ENCODE results near the gene TNNI3K. TPM values are rescaled to one million over a fixed set of nuclear protein-coding genes. Genes with fewer than 3 reads are reported as not detected.

The TNNI3K gene
- polyA plus RNA-seq, 1 of the 3 experiments (the other 2 are of a cell fraction) = 0.31 TPM

DNA sequence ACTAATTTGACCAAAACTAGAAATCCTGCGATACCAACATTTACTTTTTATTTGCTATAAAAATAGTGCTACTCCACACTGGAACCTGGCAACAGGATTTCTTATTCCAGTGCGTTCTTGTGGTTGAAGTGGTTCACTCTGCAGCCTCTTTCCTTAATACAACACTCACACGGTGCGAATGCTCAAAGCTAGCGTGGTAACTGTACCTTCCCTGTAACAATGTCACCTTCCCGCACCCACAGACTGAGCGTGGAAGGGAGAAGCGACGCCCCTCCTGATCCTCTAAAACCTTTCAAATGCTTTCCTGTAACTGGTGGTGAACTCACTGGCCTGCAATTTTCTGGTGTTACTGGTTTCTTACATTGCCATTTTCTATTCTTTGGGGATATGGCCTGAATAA, 145.1 kb downstream of the TNNI3K start (continued):
- no peak for TF ChIP-seq EP300 (IDR thresholded peaks at IDR 0.05; ENCODE audit: borderline replicate concordance in 1 of 2, low read depth in 1 of 2, low read length in 1 of 2)
- TF ChIP-seq RCOR1 (IDR thresholded peaks at IDR 0.05; ENCODE audit: low read length) = no peak

DNA sequence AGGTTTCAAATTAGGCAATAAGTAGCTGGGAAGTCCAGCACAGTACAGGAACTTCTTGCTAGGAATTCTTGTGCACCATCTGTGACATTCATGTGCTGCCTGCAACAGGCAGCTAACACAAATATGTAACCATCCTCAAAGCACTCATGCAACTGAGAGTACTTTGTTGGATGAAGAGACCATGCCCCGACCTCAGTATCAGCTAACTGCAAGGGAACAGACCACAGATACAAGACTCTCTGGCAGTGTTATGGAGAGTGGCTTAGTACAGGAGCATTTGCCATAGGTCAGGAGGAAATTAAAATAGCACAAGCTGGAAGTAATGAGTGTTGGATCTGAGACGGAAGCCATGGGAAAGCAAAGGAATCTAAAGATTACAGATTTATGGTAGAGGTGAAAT, 153.7 kb downstream of the TNNI3K start:
- H2AFZ ChIP-seq (ENCODE audit: low read depth) = no peak overlapping the region
- CTCF ChIA-PET = no interaction called here
- POLR2A ChIA-PET = no interaction called here
- peaks cover 0 to 13% of the 10 kb centered on the region in 2 experiments; a peak in 2 of 4 replicates for H3K4me1 ChIP-seq (ENCODE audit: control insufficient read depth in 1 of 2, insufficient read depth in 2 of 2, low read depth in 1 of 2, low read length in 1 of 2)
- H3K4me3 ChIP-seq (ENCODE audit: low read depth in 2 of 2, low read length in 1 of 2) = no peak overlapping the region
- TF ChIP-seq RCOR1 (IDR thresholded peaks at IDR 0.05; ENCODE audit: low read length) (no peak), GABPA (IDR thresholded peaks at IDR 0.05; ENCODE audit: low read depth) (no peak), ELF1 (IDR thresholded peaks at IDR 0.05) (no peak), NRF1 (IDR thresholded peaks at IDR 0.05; ENCODE audit: low read depth, low read length) (no peak), MEF2A (IDR thresholded peaks at IDR 0.05; ENCODE audit: borderline replicate concordance, low read depth) (no peak), CHD2 (IDR thresholded peaks at IDR 0.05; ENCODE audit: low read length, partially characterized antibody) (no peak)
- TF ChIP-seq, protein P1, sequence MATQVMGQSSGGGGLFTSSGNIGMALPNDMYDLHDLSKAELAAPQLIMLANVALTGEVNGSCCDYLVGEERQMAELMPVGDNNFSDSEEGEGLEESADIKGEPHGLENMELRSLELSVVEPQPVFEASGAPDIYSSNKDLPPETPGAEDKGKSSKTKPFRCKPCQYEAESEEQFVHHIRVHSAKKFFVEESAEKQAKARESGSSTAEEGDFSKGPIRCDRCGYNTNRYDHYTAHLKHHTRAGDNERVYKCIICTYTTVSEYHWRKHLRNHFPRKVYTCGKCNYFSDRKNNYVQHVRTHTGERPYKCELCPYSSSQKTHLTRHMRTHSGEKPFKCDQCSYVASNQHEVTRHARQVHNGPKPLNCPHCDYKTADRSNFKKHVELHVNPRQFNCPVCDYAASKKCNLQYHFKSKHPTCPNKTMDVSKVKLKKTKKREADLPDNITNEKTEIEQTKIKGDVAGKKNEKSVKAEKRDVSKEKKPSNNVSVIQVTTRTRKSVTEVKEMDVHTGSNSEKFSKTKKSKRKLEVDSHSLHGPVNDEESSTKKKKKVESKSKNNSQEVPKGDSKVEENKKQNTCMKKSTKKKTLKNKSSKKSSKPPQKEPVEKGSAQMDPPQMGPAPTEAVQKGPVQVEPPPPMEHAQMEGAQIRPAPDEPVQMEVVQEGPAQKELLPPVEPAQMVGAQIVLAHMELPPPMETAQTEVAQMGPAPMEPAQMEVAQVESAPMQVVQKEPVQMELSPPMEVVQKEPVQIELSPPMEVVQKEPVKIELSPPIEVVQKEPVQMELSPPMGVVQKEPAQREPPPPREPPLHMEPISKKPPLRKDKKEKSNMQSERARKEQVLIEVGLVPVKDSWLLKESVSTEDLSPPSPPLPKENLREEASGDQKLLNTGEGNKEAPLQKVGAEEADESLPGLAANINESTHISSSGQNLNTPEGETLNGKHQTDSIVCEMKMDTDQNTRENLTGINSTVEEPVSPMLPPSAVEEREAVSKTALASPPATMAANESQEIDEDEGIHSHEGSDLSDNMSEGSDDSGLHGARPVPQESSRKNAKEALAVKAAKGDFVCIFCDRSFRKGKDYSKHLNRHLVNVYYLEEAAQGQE (IDR thresholded peaks at IDR 0.05; ENCODE audit: low read depth, low read length) = no peak
- DNase-seq = no peak
- no peaks in the 10 kb centered on the region for H3K27me3 ChIP-seq (ENCODE audit: insufficient read depth)
- H3K4me2 ChIP-seq = no peak overlapping the region
- H3K9ac ChIP-seq = no peak overlapping the region
- no peaks in the 10 kb centered on the region for H3K79me2 ChIP-seq (ENCODE audit: insufficient read depth)
- no peaks in the 10 kb centered on the region for H3F3A ChIP-seq (replicated peaks; ENCODE audit: insufficient read depth)
- no peaks in the 10 kb centered on the region for H3K9me2 ChIP-seq
- no peaks in the 10 kb centered on the region for H3K9me3 ChIP-seq
- 47% methylated on average over 2 of the region's 2 CpGs for WGBS (ENCODE audit: low lambda C conversion rate)
- no peaks in the 10 kb centered on the region for H4K20me1 ChIP-seq (ENCODE audit: insufficient read depth)
- no peaks in the 10 kb centered on the region for H3K36me3 ChIP-seq (replicated peaks in 1 of 2; ENCODE audit: control insufficient read depth in 1 of 2, insufficient read depth in 2 of 2, low read length in 1 of 2)
- H3K27ac ChIP-seq (ENCODE audit: low read depth in 2 of 2, low read length in 1 of 2) = no peak overlapping the region

DNA sequence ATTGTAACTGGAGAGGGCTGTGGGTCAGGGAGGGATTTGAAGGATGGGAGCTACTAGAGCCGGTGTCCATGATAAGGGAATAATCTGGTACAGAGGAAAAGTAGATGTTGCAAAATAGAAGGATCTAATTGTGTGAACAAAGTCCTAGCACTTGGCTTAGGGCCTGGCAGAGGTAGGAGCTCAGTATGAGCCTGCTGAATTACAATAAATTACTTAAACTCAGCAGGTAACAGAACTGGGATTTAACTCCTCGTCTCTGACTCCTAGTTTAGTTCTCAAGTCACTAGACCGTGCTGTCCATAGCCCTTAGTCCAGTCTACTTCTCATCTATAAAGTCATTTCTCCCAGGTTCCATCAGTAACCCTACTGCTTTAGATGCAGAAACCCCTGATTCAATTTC, 157.0 kb downstream of the TNNI3K start:
- ChIA-PET POLR2A (no interaction called here), CTCF (interaction anchor here (1.0 to 1.4 kb wide), 4 partner anchors 22 to 194 kb away, joined by 3 to 4 read pairs (median 3); partner anchors contain the start of genes FPGT and LRRIQ3)
- WGBS (ENCODE audit: low lambda C conversion rate) = 49% methylated on average over 3 of the region's 3 CpGs
- Histone ChIP-seq H3K4me3 (ENCODE audit: low read depth in 2 of 2, low read length in 1 of 2) (no peak overlapping the region), H3K9ac (no peak overlapping the region), H3K27me3 (ENCODE audit: insufficient read depth) (no peaks in the 10 kb centered on the region), H4K20me1 (ENCODE audit: insufficient read depth) (no peaks in the 10 kb centered on the region), H3K4me1 (ENCODE audit: control insufficient read depth in 1 of 2, insufficient read depth in 2 of 2, low read depth in 1 of 2, low read length in 1 of 2) (peaks cover 0 to 22% of the 10 kb centered on the region in 2 experiments; a peak in 2 of 4 replicates), H3K9me2 (no peaks in the 10 kb centered on the region), H2AFZ (ENCODE audit: low read depth) (no peak overlapping the region), H3K36me3 (replicated peaks in 1 of 2; ENCODE audit: control insufficient read depth in 1 of 2, insufficient read depth in 2 of 2, low read length in 1 of 2) (no peaks in the 10 kb centered on the region), H3K9me3 (no peaks in the 10 kb centered on the region), H3F3A (replicated peaks; ENCODE audit: insufficient read depth) (no peaks in the 10 kb centered on the region), H3K79me2 (ENCODE audit: insufficient read depth) (no peaks in the 10 kb centered on the region), H3K4me2 (no peak overlapping the region), H3K27ac (ENCODE audit: low read depth in 2 of 2, low read length in 1 of 2) (peak overlapping the region in 1 of 2 experiments; percentile 87; a peak in 2 of 4 replicates)
- no peak for TF ChIP-seq FOXM1 (IDR thresholded peaks at IDR 0.05; ENCODE audit: low read depth)
- no peak for DNase-seq

Data from SK-N-SH (cell line).